ENCODE data around the gene LPIN1. TPM values are rescaled to one million over a fixed set of nuclear protein-coding genes. Genes with fewer than 3 reads are reported as not detected.
"Not testable (repeated sequence)": the region's sequence is repeated elsewhere in the genome, so short reads cannot be mapped to it uniquely, and the experiment has no call there.

The LPIN1 gene
- total RNA-seq, 2 donors from 2014 or later = 86.7 to 99.8 TPM

GRCh38 chr2:11752906-11753305 lies 6.5 kb downstream of the LPIN1 start:
- H3K9me3 ChIP-seq (ENCODE audit: control insufficient read depth, low read length, poor library complexity, severe bottlenecking) = no peaks in the 10 kb centered on the region
- ATAC-seq (no peak), DNase-seq (no peak)
- Mint-ChIP-seq H3K27ac (peak overlapping the region; percentile 95), H3K27me3 (no peaks in the 10 kb centered on the region), H3K4me1 (peaks cover 56% of the 10 kb centered on the region), H3K36me3 (ENCODE audit: low read depth) (no peaks in the 10 kb centered on the region), H3K4me3 (peak overlapping the region; percentile 83)

GRCh38 chr2:11753452-11753885 lies 7.0 kb downstream of the LPIN1 start:
- DNase-seq (peak in 1 of 3 donors; percentile 31), ATAC-seq (peak; percentile 57)
- Mint-ChIP-seq H3K27me3 (no peaks in the 10 kb centered on the region), H3K27ac (peak overlapping the region; percentile 95), H3K4me1 (peaks cover 54% of the 10 kb centered on the region), H3K4me3 (peak overlapping the region; percentile 83), H3K36me3 (ENCODE audit: low read depth) (no peaks in the 10 kb centered on the region)
- no peaks in the 10 kb centered on the region for H3K9me3 ChIP-seq (ENCODE audit: control insufficient read depth, low read length, poor library complexity, severe bottlenecking)

GRCh38 chr2:11753886-11754699 lies 7.7 kb downstream of the LPIN1 start:
- H3K36me3 Mint-ChIP-seq (ENCODE audit: low read depth) = no peaks in the 10 kb centered on the region
- peak overlapping the region; percentile 83 for H3K4me3 Mint-ChIP-seq
- peak overlapping the region; percentile 95 for H3K27ac Mint-ChIP-seq
- H3K4me1 Mint-ChIP-seq = peaks cover 59% of the 10 kb centered on the region
- peak; percentile 60 for ATAC-seq
- peak in 1 of 3 donors; percentile 58 for DNase-seq
- H3K27me3 Mint-ChIP-seq = no peaks in the 10 kb centered on the region
- no peaks in the 10 kb centered on the region for H3K9me3 ChIP-seq (ENCODE audit: control insufficient read depth, low read length, poor library complexity, severe bottlenecking)

- H3K4me3 Mint-ChIP-seq = peak overlapping the region; percentile 83
- peak overlapping the region; percentile 95 for H3K27ac Mint-ChIP-seq
- no peaks in the 10 kb centered on the region for H3K36me3 Mint-ChIP-seq (ENCODE audit: low read depth)
- ATAC-seq (no peak), DNase-seq (no peak)
- H3K9me3 ChIP-seq (ENCODE audit: control insufficient read depth, low read length, poor library complexity, severe bottlenecking) = no peaks in the 10 kb centered on the region
- H3K27me3 Mint-ChIP-seq = no peaks in the 10 kb centered on the region
- H3K4me1 Mint-ChIP-seq = peaks cover 55% of the 10 kb centered on the region
These were observed 8.2 kb downstream of the LPIN1 start for GRCh38 chr2:11754700-11755015.

- no peaks in the 10 kb centered on the region for H3K9me3 ChIP-seq (ENCODE audit: control insufficient read depth, low read length, poor library complexity, severe bottlenecking)
- no peaks in the 10 kb centered on the region for H3K27me3 Mint-ChIP-seq
- H3K36me3 Mint-ChIP-seq (ENCODE audit: low read depth) = no peaks in the 10 kb centered on the region
- peak overlapping the region; percentile 49 for H3K4me3 Mint-ChIP-seq
- H3K4me1 Mint-ChIP-seq = peaks cover 52% of the 10 kb centered on the region
- H3K27ac Mint-ChIP-seq = peak overlapping the region; percentile 95
- ATAC-seq (peak; percentile 42), DNase-seq (no peak)
These were observed 10.7 kb downstream of the LPIN1 start for GRCh38 chr2:11757101-11757500.

GRCh38 chr2:11758187-11758586 lies 11.8 kb downstream of the LPIN1 start:
- peak overlapping the region; percentile 95 for H3K27ac Mint-ChIP-seq
- H3K4me1 Mint-ChIP-seq = peaks cover 56% of the 10 kb centered on the region
- DNase-seq = no peak
- no peak for ATAC-seq
- H3K36me3 Mint-ChIP-seq (ENCODE audit: low read depth) = peaks cover 2% of the 10 kb centered on the region
- no peaks in the 10 kb centered on the region for H3K9me3 ChIP-seq (ENCODE audit: control insufficient read depth, low read length, poor library complexity, severe bottlenecking)
- H3K4me3 Mint-ChIP-seq = no peak overlapping the region
- H3K27me3 Mint-ChIP-seq = no peaks in the 10 kb centered on the region

- H3K9me3 ChIP-seq (ENCODE audit: control insufficient read depth, low read length, poor library complexity, severe bottlenecking) = no peaks in the 10 kb centered on the region
- Mint-ChIP-seq H3K36me3 (ENCODE audit: low read depth) (peaks cover 3% of the 10 kb centered on the region), H3K27ac (peak overlapping the region; percentile 95), H3K4me3 (no peak overlapping the region), H3K27me3 (no peaks in the 10 kb centered on the region), H3K4me1 (peaks cover 52% of the 10 kb centered on the region)
- ATAC-seq (no peak), DNase-seq (no peak)
These were observed 12.2 kb downstream of the LPIN1 start for GRCh38 chr2:11758647-11759046.

GRCh38 chr2:11759182-11759975 lies 12.9 kb downstream of the LPIN1 start:
- Mint-ChIP-seq H3K27ac (peak overlapping the region; percentile 95), H3K4me1 (peaks cover 48% of the 10 kb centered on the region)
- not testable (repeated sequence) for H3K9me3 ChIP-seq (ENCODE audit: control insufficient read depth, low read length, poor library complexity, severe bottlenecking); H3K36me3 Mint-ChIP-seq (ENCODE audit: low read depth); ATAC-seq; H3K4me3 Mint-ChIP-seq; H3K27me3 Mint-ChIP-seq; DNase-seq

- DNase-seq (no peak), ATAC-seq (no peak)
- no peaks in the 10 kb centered on the region for H3K27me3 Mint-ChIP-seq
- H3K4me3 Mint-ChIP-seq = no peak overlapping the region
- peaks cover 48% of the 10 kb centered on the region for H3K4me1 Mint-ChIP-seq
- no peaks in the 10 kb centered on the region for H3K9me3 ChIP-seq (ENCODE audit: control insufficient read depth, low read length, poor library complexity, severe bottlenecking)
- peak overlapping the region; percentile 71 for H3K27ac Mint-ChIP-seq
- peaks cover 3% of the 10 kb centered on the region for H3K36me3 Mint-ChIP-seq (ENCODE audit: low read depth)
These were observed 14.8 kb downstream of the LPIN1 start for GRCh38 chr2:11761259-11761658.

- H3K27me3 Mint-ChIP-seq = no peaks in the 10 kb centered on the region
- H3K4me1 Mint-ChIP-seq = peaks cover 45% of the 10 kb centered on the region
- H3K27ac Mint-ChIP-seq = peak overlapping the region; percentile 71
- DNase-seq (no peak), ATAC-seq (no peak)
- H3K36me3 Mint-ChIP-seq (ENCODE audit: low read depth) = peaks cover 3% of the 10 kb centered on the region
- H3K4me3 Mint-ChIP-seq = no peak overlapping the region
- H3K9me3 ChIP-seq (ENCODE audit: control insufficient read depth, low read length, poor library complexity, severe bottlenecking) = no peaks in the 10 kb centered on the region
These were observed 15.6 kb downstream of the LPIN1 start for GRCh38 chr2:11762031-11762430.

- Mint-ChIP-seq H3K4me3 (no peak overlapping the region), H3K4me1 (peaks cover 43% of the 10 kb centered on the region), H3K27me3 (no peaks in the 10 kb centered on the region), H3K36me3 (ENCODE audit: low read depth) (peaks cover 9% of the 10 kb centered on the region), H3K27ac (peak overlapping the region; percentile 80)
- ATAC-seq (no peak), DNase-seq (no peak)
- no peaks in the 10 kb centered on the region for H3K9me3 ChIP-seq (ENCODE audit: control insufficient read depth, low read length, poor library complexity, severe bottlenecking)
These were observed 16.5 kb downstream of the LPIN1 start for GRCh38 chr2:11762799-11763461.

GRCh38 chr2:11764359-11764758 lies 17.9 kb downstream of the LPIN1 start:
- no peak for ATAC-seq
- Mint-ChIP-seq H3K27ac (peak overlapping the region; percentile 80), H3K4me3 (no peak overlapping the region), H3K36me3 (ENCODE audit: low read depth) (peaks cover 12% of the 10 kb centered on the region), H3K4me1 (peaks cover 37% of the 10 kb centered on the region), H3K27me3 (no peaks in the 10 kb centered on the region)
- no peaks in the 10 kb centered on the region for H3K9me3 ChIP-seq (ENCODE audit: control insufficient read depth, low read length, poor library complexity, severe bottlenecking)
- DNase-seq = no peak

GRCh38 chr2:11764920-11765319 lies 18.5 kb downstream of the LPIN1 start:
- Mint-ChIP-seq H3K36me3 (ENCODE audit: low read depth) (peaks cover 12% of the 10 kb centered on the region), H3K27ac (peak overlapping the region; percentile 80), H3K4me1 (peaks cover 37% of the 10 kb centered on the region), H3K4me3 (peak overlapping the region; percentile 15), H3K27me3 (no peaks in the 10 kb centered on the region)
- no peaks in the 10 kb centered on the region for H3K9me3 ChIP-seq (ENCODE audit: control insufficient read depth, low read length, poor library complexity, severe bottlenecking)
- no peak for DNase-seq
- ATAC-seq = no peak
